GM19099 (cell line): ENCODE results near the gene LGI4.

ENCODE experiments used
- POLR2A ChIP-seq: IDR thresholded peaks from 3 replicates; pipeline ENCODE4 v1.6.1; 2011; ENCODE audit warnings: low read depth; ENCODE audit not compliant: insufficient read length; ENCODE audit errors: extremely low read depth

The LGI4 gene

DNA sequence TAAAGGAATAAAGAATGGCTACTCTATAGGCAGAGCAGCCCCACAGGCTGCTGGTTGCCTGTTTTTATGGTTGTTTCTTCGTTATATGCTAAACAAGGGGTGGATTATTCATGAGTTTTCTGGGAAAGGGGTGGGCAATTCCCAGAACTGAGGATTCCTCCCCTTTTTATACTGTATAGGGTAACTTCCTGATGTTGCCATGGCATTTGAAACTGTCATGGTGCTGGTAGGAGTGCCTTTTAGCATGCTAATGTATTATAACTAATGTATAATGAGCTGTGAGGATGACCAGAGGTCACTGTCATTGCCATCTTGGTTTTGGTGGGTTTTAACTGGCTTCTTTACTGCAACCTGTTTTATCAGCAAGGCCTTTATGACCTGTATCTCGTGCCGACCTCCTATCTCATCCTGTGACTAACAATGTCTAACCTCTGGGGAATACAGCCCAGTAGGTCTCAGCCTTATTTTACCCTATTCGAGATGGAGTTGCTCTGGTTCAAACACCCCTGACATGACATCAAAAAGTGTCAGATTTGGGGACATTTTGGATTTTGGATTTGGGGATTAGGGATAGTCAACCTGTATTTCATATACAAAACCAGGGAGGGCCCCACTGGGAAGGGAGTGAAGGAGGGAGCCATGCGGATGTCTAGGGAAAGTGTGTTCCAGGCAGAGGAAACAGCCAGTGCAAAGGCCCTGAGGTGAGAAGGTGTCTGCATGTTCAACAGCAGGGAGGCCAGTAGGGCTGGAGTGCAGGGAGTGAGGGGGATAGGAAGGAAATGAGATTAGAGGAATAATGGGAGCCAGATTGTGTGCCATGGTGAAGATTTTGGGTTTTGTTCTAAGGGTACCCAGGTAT lies 30.6 kb upstream of the LGI4 start:
- TF ChIP-seq POLR2A = no peak

DNA sequence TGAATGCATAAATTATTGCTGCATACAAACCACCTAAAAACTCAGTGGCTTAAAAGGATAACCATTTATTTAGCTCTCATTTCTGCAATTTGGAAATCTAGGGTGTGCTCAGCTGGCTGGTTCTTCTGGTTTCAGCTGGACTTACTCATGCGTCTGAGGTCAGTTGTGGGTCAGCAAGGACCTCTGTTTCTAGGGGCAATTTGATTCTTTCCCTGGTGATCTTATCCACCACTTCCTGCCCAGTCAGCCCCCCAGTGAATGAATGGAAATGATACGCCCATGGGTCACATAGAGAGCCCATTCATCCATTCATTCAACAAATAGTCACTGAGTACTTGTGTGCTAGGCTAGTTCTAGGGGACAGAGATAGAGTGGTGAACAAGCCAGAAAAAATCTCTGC lies 29.6 kb upstream of the LGI4 start:
- no peak for TF ChIP-seq POLR2A

DNA sequence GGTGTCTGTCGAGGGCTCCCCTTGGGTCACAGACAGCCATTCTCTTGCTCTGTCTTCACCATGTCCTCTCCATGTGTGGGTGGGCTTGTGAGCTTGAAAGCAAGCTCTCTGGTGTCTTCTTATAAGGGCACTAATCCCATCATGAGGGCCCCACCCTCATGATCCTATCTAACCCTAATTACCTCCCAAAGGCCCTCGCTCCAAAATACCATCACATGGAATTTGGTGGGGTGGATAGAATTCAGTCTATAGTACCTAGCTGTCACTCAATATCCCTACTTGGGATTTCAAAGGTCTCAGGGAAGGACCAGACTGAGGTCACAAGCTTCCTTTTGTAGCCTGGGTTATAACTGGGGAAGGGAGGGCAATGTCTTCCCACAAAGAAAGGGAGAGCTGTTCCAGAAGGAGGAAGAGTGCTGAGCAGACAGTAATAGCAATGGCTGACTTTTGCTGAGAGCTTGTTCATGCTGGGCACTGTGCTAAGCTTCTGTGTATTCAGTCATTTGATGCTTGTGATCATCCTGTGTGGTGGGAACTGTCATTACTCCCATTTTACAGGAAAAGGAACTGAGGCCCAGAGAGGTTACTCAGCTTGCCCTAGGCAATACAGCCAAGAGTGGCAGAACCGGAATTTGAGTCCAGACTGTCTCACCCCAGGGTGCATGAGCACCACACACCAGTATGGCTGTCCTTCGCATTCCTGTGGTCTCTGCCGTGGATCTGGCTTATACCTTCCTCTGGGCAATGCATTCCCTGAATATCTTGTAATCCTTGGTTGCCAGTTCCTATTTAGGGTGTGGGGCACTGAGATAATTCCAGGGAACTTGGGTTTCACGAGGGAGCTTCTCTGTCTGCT lies 27.8 kb upstream of the LGI4 start:
- TF ChIP-seq POLR2A = no peak

DNA sequence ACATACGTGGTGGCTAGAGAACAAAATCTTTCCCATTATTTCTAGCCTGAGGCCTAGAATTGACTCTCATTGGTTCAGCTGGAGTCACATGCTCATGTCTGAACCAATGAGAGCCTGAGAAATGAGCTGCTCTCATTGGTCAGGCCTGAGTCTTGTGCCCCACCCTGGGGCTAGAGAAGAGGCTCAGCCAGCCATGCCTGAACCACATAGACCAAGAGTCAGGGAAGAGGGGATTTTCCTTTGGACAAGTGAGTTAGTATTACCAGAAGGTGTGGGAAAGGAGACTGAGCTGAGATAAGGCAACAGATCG lies 26.5 kb upstream of the LGI4 start:
- TF ChIP-seq POLR2A = no peak

DNA sequence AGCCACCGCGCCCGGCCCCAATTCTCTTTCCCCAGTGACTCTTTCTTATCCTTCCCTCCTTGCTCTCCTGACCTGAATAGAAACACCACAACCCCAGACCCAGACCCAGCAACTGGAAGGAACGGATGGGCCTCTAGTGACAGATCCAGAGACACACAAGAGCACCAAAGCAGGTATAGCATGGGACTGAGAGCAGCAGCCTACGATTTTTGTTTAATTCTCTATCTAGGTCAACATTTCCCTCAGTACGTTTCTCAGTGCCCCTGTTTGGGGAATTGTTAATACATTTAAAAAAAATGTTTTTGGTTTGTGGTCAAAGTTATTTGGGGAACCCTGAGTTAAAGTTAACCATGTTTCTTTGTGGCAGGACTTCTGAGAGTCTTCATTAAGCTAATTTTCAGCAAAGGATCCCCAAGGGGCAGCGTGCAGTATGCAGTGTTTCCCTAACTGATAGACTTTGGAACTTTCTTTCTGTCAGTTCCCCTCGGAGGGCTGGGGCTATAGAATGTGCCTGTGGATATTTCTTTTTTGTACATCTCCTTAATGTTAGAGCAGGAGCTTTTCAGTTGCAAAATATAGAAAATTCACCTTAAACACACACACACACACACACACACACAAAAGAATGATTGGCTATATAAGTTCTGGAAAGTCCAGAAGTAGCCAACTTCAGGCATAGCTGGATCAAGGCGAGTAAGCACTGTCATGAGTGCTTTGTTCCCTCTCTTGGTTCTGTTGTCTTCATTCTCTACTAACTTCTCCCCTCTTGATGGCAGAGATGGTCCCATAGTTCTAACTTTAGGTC lies 26.0 kb upstream of the LGI4 start:
- no peak for TF ChIP-seq POLR2A

DNA sequence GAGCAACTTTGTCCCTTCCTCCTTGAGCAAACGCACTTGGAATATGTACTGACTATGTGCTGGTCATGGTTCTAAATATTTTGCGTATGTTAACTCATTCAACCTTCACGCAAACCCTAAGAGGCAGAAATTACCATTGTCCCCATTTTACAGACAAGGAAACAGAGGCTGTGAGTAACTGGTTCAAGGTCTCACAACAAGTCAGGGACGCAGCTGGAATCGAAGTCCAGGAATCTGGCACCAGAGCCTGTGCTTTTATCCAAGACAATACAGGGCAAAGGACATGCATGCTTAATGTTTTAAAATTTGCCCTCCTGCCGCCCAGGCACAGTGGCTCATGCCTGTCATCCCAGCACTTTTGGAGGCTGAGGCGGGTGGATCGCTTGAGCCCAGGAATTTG lies 24.7 kb upstream of the LGI4 start:
- no peak for TF ChIP-seq POLR2A

DNA sequence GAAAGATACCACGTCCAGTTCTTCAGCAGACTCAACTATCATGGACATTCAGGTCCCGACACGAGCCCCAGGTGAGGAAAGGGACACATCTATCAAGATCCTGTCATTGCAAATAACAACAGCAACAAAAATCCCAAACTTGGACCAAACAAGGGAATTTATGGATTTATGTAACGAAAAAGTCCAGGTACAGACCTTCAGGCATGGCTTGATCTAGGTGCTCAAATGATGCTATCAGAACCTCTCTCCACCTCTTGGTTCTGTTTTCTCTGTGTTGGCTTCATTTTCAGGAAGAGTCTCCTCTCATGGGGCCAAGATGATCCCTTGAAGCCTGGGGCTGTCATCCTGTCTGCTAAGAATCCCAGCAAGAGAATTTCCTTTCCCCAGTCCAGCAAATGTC lies 22.6 kb upstream of the LGI4 start:
- no peak for TF ChIP-seq POLR2A

DNA sequence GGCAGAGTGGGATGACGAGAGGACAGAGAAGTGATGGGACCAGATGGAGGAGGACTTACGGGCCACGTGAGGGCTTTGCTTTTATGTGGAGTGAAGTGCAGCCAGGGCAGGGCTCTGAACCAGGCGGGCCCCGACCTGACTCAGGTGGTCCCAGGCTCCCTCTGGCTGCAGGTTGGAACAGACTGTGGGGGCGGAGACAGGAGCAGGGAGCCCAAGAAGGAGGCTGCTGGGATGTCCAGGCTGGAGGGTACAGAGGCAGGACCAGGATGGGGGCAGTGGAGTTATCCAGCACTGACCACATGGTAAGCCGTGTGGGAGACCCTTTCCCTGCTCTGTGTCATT lies 21.8 kb upstream of the LGI4 start:
- TF ChIP-seq POLR2A = no peak

DNA sequence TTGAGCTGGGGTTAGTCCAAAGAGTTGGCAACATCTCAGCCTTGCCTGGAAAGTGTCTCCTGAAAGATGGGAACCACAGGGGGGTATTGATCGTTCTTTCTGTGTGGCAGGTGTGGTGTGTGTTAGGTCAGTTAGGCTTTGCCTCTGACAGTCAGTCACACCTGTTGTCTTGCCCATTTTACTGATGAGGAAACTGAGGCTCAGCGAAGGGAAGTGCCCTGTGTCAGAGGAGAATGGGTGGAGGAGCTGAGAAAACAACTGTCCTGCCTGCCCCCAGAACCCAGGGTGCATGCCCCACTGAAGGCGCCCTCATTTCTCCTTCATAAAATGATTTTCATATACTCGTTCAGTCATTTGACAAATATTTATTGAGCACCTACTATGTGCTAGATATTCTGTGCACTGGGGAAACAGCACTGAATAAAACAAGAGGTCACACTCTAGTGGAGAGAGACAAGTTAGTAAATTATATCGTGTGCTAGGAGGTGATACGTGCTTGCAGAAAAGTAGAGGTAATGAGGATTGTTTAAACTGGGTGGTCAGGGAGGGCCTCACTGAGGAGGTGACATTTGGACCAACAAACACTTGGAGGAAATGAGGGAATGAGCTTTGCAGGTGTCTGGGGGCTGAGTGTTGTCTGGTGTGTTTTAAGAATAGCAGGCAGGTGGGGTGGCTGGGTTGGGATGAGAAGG lies 21.3 kb upstream of the LGI4 start:
- TF ChIP-seq POLR2A = no peak

DNA sequence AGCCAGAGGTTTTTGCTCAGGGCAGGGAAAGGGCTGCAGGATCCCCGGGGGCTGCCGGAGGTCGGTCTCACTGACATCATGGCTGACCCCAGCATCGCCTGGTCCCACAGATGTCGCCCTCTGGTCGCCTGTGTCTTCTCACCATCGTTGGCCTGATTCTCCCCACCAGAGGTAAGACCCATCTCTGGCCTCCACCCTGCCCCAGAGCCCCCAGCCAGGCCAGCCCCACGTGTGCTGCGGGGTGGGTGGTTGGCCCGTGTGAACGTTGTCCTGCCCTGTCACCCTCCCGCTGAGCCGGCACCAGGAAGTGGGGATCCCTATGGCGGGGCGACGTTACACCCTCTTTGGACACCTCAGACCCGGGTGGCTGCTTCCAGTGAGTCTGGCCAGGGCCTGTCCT lies 20.6 kb upstream of the LGI4 start:
- TF ChIP-seq POLR2A = no peak

DNA sequence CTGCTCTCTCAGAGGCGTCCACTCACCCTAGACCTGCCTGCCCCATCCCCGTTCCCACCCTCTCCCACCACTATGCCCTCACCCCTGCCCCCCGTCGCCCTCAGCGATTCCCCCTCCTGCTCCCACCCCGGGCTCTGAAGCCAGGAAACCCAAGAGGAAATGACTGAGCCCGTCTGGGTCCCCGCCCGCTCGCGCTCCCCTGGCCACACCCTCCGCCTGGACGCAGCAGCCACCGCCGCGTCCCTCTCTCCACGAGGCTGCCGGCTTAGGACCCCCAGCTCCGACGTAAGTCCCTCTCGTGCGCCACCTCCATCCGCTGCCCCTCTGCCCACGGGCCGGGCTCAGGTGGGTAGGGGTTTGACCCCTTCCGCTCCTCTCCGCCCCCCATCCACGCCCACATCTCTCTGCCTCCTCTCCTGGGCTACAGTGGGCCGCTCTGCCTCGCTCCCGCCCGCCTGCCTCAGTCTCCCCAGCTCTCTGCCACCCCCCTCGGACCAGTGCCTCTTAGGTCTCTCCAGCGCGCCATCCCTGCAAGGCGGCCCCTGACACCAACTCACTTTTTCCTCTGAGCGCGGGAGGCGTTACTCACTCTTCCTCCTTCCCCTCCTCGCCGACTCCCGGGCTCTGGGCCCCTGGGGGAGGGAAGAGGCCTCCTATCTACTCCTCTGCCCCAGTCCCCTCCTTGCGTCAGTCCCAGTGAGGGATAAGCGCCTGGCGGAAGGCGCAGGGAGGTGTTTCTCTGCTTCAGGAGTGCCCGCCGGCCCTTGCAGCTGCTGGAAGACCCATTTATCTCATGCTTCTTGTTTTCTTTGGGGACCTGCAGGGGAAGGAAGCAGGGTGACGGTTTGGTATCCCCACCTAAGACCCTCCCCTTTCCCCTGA lies 19.9 kb upstream of the LGI4 start, which contains the start of gene FXYD5:
FXYD5 (plus strand) TSS at position 211 of the 882 bp plus-strand sequence. CDS start 816 bp downstream, outside the sequence.
- peak; percentile 46 for TF ChIP-seq POLR2A

DNA sequence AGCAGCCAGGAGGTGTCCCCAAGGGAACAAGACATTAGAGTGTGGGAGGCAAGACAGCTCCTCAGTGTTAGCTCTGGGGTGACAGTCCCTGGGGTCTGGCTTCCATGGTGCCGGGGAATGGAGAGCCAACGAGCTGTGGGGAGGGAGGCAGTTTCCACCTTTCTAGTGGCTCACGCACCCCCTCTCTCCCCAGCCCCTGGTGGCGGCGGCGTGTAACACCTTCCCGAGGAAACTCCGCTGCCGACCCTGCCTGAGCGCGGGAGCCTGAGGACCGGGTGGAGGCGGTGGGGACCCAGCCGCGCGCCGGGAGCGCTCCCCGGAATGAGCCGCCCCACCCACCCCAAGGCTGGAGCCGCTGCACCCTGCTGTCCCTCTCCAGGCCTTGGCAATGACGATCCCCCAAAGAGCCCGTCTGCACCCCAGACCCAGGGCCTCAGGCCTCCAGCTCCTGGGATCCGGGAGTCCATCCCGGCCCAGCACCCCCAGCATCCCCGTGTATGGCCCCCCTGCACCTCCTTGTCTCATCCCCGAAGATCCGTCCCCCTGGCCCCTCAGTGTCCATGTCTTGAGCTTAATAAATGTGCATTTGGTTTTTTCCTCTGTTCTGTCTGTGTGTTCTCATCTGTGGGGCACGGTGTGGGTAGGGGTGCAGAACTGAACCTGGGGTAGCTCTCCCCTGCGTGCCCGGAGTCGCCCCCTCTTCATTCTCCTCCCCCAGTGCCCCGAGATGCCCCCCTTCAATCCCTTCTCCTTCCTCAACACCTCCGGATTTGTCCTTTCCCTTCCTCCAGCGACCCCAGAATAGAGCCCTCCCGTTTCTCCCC lies 19.1 kb upstream of the LGI4 start:
- no peak for TF ChIP-seq POLR2A

DNA sequence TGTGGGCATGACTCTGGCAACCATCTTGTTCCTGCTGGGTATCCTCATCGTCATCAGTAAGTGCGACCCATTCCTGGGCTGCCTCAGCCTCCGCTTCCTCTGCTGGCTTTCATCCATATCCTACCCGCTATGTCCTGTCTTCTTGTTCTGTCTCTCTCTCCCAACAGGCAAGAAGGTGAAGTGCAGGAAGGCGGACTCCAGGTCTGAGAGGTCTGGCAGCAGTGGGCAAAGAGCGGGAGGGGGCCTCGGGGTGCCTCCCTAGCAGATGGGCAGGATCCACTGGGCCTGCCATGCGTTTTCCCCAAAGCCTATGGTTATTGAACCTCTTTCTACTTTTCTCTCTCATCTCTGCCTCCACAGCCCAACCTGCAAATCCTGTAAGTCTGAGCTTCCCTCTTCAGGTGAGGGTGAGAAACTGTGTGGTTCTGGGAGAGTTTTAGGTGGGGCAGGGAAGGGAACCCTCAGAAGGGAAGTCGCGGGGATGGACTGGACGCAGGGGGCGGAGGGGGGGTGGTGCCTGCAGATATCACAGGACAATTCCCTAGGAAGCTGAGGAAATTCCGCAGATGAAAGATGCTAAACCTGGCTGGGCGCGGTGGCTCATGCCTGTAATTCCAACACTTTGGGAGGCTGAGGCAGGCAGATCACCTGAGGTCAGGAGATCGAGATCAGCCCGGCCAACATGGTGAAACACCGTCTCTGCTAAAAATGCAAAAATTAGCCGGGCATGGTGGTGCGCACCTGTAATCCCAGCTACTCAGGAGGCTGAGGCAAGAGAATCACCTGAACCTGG lies 16.6 kb upstream of the LGI4 start:
- TF ChIP-seq POLR2A = no peak

DNA sequence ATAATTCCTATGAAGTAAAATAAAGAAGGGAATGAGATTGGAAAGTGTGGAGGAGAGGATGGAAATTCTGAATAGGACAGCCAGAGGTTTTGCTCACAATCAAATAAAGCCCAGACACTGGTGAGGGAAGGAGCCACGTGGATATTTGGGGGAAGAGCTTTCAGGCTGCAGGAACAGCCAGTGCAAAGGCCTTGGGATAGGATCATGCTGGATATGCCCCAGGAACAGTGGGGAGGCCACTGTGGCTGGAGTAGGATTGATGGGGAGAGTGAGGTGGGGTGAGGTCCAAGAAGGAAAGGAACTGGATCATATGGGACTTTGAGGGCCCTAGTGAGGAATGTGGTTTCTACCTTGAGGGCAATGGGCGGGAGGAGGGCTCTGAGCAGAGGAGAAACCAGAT lies 15.6 kb upstream of the LGI4 start:
- no peak for TF ChIP-seq POLR2A
